ENCODE data around the gene RNU1-2.
"Not testable (repeated sequence)": the region's sequence is repeated elsewhere in the genome, so short reads cannot be mapped to it uniquely, and the experiment has no call there.

Gene RNU1-2

GRCh38 chr1:16874968-16875765 is 20.6 kb upstream of the RNU1-2 start:
- ATAC-seq, DNase-seq, H3K4me3 Mint-ChIP-seq, H3K9me3 Mint-ChIP-seq, H3K27ac Mint-ChIP-seq: not testable (repeated sequence)
- H3K4me1 Mint-ChIP-seq, result peaks cover 21% of the 10 kb centered on the region
- peaks cover 76% of the 10 kb centered on the region for H3K27me3 Mint-ChIP-seq

DNA sequence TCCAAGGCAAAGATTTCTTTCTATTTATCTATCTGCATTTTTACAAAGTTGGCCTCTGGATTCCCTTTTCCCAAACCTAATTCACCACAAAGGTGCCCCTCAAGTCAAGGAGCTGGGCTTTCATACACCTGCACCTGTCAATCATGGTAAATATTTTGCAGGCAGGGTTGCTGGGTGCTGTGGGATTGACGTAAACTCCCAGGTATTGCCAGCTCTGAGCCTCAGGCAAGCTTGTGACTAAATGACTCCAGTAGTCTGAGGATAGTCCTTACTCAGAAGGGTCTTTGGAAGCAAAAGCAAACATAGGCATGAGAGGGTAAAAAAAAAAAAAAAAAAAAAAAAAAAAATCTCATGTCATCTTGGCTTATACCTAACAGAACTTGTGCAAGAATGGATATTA is 14.0 kb upstream of the RNU1-2 start:
- not testable (repeated sequence) for H3K4me1 Mint-ChIP-seq, DNase-seq, H3K27ac Mint-ChIP-seq, ATAC-seq, H3K4me3 Mint-ChIP-seq, H3K9me3 Mint-ChIP-seq
- peaks cover 61% of the 10 kb centered on the region for H3K27me3 Mint-ChIP-seq

DNA sequence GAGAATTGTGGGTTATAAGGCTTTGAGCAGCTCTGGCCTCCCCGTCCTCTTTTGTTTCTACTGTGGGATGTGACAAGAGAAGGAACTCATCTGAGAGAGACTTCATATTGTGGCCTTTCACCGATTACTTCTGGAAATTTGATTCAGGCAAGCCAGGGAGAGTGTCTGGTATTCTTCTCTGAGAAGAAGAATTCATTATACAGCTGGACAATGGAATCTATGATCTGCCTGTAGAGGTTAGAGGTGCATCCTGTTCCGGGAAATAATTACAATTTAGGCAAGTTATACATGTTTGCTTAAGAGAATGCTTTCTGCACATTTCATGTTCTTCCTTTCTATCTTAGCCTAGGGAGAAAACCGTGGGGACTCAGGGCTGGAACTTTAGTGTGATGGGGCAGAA is 12.8 kb upstream of the RNU1-2 start:
- Mint-ChIP-seq H3K4me3 (no peak overlapping the region), H3K4me1 (no peaks in the 10 kb centered on the region), H3K27ac (no peak overlapping the region), H3K9me3 (no peaks in the 10 kb centered on the region), H3K27me3 (peaks cover 57% of the 10 kb centered on the region)
- ATAC-seq (no peak), DNase-seq (no peak)

- H3K4me3 Mint-ChIP-seq, H3K9me3 Mint-ChIP-seq, DNase-seq, H3K27ac Mint-ChIP-seq, ATAC-seq: not testable (repeated sequence)
- peaks cover 56% of the 10 kb centered on the region for H3K27me3 Mint-ChIP-seq
- peaks cover 12% of the 10 kb centered on the region for H3K4me1 Mint-ChIP-seq
These were observed 11.3 kb upstream of the RNU1-2 start for GRCh38 chr1:16884487-16884886.

DNA sequence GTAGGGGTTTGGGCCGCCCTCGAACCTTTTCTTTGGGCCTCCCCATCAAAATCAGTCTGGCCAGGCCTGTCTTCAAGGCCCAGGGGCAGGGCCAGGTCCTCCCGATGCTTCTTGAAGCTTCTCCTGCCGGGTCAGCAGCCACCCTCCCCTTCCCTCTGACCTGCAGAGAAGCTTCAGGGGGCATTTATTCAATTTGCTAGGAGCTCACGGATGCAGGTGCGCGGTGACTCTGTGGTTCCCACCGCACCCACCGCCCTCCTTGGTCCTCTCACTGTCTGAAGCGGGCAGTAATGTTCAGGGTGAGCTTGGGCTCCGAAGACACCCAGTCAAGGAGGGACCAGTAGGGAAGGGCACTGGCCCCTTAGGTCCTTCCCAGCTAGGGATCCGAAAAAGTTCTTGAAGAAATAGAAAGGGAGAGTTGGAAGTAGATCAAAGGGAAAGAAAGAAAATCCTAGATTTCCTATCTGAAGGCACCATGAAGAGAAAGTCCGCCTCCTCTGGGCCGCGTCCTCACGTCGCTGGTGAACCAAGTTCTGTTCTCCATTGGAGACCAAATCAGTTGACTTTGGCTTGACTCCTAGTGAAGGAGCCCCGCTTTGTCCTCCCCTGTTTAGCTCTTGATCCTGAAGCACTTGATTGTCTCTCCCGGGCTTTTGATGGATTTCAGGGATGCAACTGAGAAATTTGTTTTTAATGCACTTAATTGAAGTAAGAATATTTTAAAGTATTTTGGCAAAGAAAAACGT is 8.7 kb upstream of the RNU1-2 start:
- H3K4me1 Mint-ChIP-seq, result peaks cover 18% of the 10 kb centered on the region
- no peaks in the 10 kb centered on the region for H3K9me3 Mint-ChIP-seq
- H3K27ac Mint-ChIP-seq, result no peak overlapping the region
- no peak for ATAC-seq
- no peak overlapping the region for H3K4me3 Mint-ChIP-seq
- peaks cover 37% of the 10 kb centered on the region for H3K27me3 Mint-ChIP-seq
- no peak for DNase-seq

GRCh38 chr1:16888860-16889816 is 6.6 kb upstream of the RNU1-2 start:
- peak; percentile 87 for ATAC-seq
- Mint-ChIP-seq H3K4me3 (peak overlapping the region; percentile 92 to 93), H3K9me3 (no peaks in the 10 kb centered on the region), H3K27ac (peak overlapping the region; percentile 96 to 98), H3K4me1 (peaks cover 19% of the 10 kb centered on the region), H3K27me3 (peaks cover 16% of the 10 kb centered on the region)
- peak; percentile 75 for DNase-seq

GRCh38 chr1:16890539-16891021 is 5.2 kb upstream of the RNU1-2 start:
- ATAC-seq, H3K27ac Mint-ChIP-seq, H3K9me3 Mint-ChIP-seq, DNase-seq: not testable (repeated sequence)
- H3K27me3 Mint-ChIP-seq, result peaks cover 14% of the 10 kb centered on the region
- peaks cover 25% of the 10 kb centered on the region for H3K4me1 Mint-ChIP-seq
- peak overlapping the region in 1 of 2 donors; percentile 92 for H3K4me3 Mint-ChIP-seq

- not testable (repeated sequence) for ATAC-seq, DNase-seq, H3K4me3 Mint-ChIP-seq, H3K27ac Mint-ChIP-seq, H3K9me3 Mint-ChIP-seq
- Mint-ChIP-seq H3K27me3 (peaks cover 14% of the 10 kb centered on the region), H3K4me1 (peaks cover 30% of the 10 kb centered on the region)
These were observed 4.7 kb upstream of the RNU1-2 start for GRCh38 chr1:16891057-16891456.

GRCh38 chr1:16892978-16893525 is 2.7 kb upstream of the RNU1-2 start:
- not testable (repeated sequence) for H3K4me3 Mint-ChIP-seq, ATAC-seq, H3K9me3 Mint-ChIP-seq, H3K27me3 Mint-ChIP-seq, DNase-seq, H3K27ac Mint-ChIP-seq
- H3K4me1 Mint-ChIP-seq, result peaks cover 50% of the 10 kb centered on the region

GRCh38 chr1:16893796-16894195 is 2.0 kb upstream of the RNU1-2 start:
- H3K27me3 Mint-ChIP-seq, ATAC-seq, H3K9me3 Mint-ChIP-seq, DNase-seq, H3K4me3 Mint-ChIP-seq, H3K27ac Mint-ChIP-seq: not testable (repeated sequence)
- peaks cover 47% of the 10 kb centered on the region for H3K4me1 Mint-ChIP-seq

DNA sequence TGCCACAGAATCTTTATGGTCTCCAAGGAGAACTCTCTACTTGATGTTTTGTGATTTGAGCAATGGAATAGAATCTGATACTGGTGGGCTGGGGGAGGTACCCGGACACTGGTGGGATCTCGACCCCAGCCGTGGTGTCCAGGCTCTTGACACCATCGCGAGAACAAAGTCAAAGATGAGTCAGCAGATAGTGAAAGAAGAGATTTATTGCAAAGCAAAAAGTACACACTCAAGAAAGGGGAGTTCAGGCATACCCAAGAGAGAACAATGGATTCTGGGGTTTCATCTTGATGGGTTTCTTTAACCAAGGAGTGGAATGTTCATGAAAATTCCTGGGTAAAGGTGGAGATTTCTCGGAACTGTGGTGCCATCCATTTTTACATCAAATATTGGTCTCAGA is 1.4 kb upstream of the RNU1-2 start:
- H3K9me3 Mint-ChIP-seq, DNase-seq, ATAC-seq, H3K27ac Mint-ChIP-seq, H3K27me3 Mint-ChIP-seq: not testable (repeated sequence)
- Mint-ChIP-seq H3K4me1 (peaks cover 41% of the 10 kb centered on the region), H3K4me3 (peak overlapping the region in 1 of 2 donors; percentile 31)

DNA sequence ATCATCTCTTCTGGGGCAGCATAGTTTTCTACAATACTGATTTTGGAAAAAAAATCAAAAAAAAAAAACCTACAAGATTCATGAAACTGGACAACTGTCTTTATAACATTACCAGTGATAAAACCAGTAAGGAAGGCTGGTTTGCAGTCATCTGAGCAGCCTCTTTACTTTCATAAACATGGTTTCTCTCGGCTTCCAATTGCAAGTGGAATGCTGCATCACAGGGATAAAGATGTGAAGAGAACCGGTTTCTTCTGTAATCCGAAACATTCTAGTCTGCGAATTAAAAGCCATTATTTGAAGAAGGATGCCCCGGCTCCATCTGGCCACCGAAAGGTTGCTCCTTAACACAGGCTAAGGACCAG is 565 bp upstream of the RNU1-2 start:
- Mint-ChIP-seq H3K4me1 (peaks cover 33% of the 10 kb centered on the region), H3K27ac (peak overlapping the region; percentile 100), H3K4me3 (peak overlapping the region; percentile 80 to 84)
- DNase-seq, H3K9me3 Mint-ChIP-seq, H3K27me3 Mint-ChIP-seq, ATAC-seq: not testable (repeated sequence)

DNA sequence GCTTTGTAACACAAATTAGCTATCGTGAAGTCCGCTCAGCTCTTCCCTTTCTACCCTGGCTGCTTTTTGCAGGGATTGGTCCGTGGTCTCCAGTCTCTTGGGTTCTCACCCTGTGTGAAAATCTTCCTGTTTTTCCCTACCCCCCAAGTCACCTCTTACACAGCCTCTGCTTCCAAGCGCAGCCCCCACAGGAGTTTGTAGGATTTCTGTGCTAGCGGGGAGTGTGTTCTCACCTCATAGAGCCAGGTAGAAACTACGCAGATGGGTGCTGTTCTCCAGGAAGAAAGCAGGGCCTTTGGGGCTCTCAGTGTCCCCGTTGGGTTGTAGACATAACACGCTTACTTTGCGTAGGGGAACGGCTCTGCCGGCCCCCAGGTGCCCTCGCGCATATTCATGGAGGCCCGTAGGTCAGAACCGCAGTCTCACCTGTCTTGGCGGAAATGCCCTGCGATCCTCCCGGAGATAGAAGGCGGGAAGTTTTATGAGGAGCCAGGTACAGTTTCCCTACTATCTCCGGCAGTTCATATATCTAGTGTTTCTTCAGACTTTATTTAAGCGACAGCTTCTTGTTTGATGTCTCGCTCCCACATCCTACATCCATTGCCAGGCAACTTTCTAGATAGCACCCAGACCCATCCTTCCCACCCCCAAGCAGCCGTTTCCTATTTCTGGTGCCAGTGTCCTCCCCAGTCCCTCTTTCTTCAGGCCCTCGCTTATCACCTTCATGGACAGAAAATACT is 706 bp downstream of the RNU1-2 start:
- ATAC-seq, H3K9me3 Mint-ChIP-seq, H3K27me3 Mint-ChIP-seq: not testable (repeated sequence)
- H3K4me3 Mint-ChIP-seq, result peak overlapping the region; percentile 80 to 84
- H3K4me1 Mint-ChIP-seq, result peaks cover 44% of the 10 kb centered on the region
- DNase-seq, result peak; percentile 74 to 89
- peak overlapping the region; percentile 100 for H3K27ac Mint-ChIP-seq

GRCh38 chr1:16897653-16898052 is 1.9 kb downstream of the RNU1-2 start:
- Mint-ChIP-seq H3K4me1 (peaks cover 50% of the 10 kb centered on the region), H3K4me3 (peak overlapping the region; percentile 35 to 84), H3K27ac (peak overlapping the region in 1 of 2 donors; percentile 100)
- not testable (repeated sequence) for ATAC-seq, H3K27me3 Mint-ChIP-seq, H3K9me3 Mint-ChIP-seq, DNase-seq
